GM18870 (cell line): ENCODE results near the gene CCND2.

Experiments used
- ATAC-seq: cut with Tn5 transposase; IDR thresholded peaks from one replicate; pipeline ENCODE4 v1.9.1; 2021; ENCODE audit warnings: moderate library complexity; ENCODE audit not compliant: unreplicated experiment

CCND2 gene

DNA sequence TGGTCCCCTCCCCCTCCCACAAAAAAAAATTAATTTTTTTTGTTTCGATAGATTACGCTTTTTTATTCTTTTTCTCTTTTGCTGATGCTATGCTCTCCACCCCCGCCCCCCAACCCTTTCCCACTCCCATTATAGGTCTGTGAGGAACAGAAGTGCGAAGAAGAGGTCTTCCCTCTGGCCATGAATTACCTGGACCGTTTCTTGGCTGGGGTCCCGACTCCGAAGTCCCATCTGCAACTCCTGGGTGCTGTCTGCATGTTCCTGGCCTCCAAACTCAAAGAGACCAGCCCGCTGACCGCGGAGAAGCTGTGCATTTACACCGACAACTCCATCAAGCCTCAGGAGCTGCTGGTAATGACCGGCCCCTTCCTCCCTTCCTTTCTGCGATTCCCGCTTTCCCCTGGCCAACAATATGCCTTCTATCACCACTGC lies 2.3 kb downstream of the CCND2 start:
- no peak for ATAC-seq

DNA sequence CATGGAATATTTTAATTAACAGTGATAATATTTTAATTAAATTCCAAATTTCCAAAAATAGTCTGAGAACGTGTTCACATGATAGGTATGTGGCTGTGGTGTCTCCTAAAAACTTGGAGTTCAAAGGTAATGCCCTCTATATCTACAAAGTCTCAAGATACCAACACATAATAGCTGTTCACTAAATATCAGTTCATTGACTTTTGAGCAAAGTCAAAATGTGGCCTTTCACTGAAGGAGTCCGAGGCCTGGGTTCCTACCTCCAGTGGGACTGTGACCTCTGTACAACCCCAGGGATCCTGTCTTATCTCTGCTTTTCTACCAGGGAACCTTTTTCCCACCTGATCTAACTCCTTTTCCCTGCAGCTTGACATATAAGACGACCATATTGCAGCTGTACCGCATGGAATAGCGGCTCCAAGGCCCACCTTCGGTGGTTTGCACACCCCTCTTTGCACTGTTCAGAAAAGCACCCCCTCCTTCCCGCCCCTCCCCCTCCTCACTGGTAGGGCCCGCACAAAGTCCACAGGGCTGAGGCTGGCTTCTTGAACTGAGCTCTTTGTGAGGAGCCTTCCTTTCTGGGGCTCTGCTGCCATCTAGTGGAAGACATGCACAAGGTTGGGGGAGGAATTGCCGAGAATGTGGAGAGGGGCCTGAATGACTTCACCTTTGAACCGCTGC lies 3.1 kb downstream of the CCND2 start:
- ATAC-seq = peak; percentile 40

DNA sequence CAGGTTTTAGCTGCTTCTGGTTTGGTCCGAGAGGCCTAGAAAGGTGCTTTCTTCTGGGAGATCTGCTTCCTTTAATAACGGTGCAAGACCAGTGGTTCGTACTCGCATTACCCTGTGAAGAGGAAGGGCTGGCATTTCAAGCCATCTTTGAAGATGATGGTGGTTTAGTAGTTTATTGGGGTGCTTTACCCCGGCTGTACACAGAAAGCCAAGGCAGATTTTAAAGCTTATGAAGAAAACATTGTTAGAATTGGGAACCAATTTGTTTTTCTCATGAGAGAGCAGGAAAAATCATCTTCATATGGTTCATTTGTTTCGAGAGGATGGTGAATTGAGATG lies 3.6 kb downstream of the CCND2 start:
- ATAC-seq = no peak

DNA sequence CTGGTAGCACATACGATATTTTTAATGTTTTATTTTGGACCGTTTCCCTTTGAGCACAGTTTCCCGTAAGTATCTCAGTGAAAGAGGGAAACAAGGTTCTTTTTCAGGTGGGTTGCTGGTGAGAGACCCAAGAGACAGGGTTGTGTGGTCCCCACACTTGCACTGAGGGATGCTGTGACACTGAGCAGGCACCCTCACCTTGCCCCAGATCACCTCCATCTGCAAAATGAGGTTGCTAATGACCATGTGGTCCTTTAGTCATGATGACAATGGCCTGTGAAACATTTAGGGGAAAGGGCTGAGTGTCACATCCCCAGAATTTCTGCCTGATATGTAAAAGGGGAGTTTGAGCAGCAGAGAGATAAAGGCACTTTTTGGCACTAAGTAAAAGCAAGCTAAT lies 4.3 kb downstream of the CCND2 start:
- no peak for ATAC-seq

DNA sequence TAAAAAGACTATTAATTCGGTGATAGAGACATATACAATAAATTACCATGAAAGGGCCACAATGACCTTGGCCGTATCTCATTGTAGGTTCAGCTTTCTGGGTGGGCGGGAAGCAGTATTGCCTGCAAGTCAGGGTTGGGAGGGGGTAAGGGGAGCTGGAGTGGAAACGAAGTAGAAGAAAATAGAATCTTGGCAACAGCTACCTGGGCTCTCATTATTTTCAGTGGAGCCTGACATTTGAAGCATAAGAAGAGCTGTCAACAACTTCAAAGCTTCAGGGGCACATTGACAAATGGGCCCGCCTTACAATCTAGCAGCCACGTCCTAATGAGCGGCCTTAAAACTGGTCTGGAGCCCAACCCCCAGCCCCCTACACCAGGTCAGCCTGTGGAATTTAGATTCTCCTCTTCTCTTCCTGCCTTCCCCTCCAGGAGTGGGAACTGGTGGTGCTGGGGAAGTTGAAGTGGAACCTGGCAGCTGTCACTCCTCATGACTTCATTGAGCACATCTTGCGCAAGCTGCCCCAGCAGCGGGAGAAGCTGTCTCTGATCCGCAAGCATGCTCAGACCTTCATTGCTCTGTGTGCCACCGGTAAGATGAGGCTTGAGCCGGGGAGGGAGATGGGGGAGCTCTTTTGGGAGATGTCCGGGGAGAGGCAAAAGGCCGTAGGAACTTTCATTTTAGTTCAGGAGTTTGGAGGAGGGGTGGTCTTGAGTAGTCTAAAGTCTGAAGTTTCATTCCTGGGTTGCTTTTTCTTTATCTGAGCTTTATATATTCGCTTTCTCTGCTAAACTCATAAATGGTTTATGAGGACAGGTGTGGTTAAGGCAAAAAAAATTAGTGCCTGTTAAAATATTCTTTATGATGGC lies 5.0 kb downstream of the CCND2 start:
- ATAC-seq = no peak

DNA sequence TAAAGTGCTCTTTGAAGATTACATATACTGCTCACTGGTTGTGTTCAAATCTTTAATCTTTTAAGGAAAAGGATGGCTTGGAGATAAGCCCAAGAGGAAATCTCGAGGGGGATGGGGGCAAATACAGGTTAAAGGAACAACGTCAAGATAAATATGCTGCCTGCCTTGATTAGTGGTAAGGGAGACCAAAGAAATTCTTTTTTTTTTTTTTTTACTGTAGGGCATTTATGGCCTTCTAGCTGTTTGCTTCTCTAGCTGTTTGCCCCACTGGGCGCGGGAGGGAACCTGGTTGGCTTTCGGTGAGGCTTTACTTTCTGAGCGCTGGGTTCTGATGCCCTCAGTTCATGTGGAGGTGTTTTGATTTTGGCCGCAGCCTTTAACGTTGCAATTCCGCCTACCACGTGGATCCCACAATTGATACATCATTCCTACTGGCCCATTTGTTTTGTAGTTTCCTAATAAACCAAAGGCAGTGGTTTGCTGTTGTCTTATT lies 5.7 kb downstream of the CCND2 start:
- ATAC-seq = no peak

DNA sequence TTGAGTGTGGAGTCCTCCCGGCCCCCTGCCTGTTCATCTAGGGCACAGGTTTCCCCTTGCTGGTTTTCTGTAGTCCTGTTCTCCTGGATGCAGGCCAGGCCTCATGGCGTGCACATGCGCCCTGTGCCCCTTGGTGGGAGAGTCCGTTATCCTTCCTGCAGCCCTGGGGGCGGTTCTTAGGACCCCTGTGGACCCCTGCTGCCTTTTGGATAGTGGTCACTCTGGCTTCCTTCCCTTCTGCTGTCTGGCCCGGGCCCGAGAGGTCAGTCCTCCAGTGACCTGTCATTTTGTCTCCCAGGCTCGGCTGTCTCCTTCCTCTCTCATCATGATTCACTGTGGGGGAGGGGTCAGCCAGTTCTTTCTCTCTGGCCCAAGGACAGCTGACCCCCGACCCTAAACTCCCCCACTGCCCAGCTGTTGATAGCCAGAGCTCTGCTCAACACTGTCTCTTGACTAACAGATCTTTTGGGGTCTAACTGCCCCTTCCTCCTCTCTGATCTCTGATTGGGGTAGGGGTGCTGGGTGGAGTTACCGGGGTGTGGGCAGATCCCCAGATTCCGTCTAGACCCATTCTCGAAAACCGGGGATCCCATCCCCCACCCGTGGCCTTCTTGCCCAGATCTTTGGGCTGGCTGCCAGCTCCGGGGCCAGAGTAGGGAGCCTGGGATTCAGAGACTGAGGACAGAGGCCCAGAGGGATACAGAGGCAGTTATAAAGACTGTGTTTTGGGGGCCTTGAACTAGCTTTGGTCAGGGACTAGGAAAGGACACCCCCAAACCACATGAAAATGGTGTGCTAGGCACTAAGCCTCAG lies 7.0 kb downstream of the CCND2 start:
- no peak for ATAC-seq

DNA sequence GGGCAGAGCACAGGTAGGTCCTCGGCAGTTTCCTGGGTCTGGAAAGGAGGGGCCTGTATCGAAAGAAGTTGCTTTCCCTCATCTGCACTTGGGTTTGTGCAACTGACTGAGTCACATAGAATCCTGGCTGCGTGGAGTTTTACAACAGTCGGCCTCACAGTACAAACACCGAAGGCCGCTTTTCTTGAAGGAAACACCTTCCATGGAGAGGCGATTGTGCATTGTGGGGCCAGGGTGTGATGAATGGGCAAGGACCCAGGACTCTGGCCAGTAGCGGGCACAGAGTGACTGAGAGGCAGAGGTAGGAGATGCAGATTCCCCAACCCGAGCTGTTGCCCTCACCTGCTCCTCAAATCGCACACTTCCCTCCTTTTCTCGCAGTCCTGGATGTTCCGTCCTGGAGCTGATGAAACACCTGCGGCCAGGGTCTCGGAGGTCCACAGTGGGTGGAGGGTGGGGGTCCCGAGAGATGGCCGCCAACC lies 7.7 kb downstream of the CCND2 start:
- ATAC-seq = no peak

DNA sequence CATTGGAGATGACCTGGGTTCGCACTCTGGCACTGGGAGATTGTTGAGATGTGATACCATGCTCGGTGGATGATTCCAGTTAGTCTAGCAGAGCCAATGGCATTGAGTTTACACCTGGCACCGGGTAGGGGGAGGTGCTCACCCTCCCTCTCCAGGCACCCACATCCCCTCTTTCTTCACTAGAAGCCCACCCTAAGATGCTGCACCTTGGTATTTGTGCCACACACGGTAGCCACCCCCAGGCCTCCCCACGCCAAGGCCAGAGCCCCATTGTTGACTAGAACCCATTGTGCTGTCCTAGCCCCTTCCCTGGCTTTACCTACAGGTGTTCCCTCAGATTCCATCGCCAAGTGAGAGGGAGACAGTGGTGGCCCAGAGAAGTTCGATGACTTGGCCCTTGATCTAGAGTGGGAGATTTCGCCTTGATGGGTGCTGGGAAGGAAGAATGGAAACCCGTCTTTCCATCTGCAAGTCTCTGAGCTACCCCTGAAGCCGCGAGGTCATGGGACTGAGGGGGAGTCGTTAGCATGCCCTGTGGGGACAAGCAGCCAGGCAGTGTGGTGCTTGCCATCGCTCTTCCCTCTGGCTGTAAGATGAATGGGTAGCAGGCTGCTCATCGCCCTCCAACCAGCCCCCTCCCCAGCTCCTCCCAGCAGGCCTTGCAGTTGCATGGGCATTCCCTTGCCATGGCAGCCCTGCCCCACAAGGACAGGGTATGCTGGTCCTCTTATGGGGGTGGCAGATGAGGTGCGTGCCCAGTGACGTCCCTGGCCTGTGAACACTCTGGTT lies 8.7 kb downstream of the CCND2 start:
- no peak for ATAC-seq

DNA sequence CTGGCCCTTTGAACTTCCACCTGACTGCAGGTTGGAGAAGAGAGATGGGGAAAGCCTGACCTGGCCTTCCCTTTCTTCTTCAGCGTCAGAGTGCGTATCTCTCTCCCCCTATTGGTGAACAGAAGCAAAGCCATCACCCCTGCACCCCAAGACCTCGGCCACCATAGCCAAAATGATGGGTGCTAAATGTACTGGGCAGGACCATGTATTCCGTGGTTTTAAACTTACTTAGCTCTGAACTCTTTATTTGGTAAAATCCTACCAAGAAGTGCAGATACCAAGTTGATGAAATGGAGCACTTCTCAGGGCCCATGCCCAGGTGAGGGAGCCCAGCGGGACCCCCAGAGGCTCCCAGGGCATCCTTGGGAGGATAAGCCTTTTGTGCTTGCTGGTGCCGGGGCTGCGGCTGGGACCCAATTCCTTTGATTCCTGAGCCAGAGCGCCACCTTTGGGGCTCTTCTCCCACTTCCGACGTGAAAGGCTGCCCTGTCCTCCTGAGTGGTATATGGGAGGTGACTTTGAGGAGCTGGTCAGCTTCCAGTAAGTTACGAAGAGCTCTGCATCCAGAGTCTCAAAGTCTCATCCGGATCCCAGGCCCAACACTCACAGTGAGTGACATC lies 9.4 kb downstream of the CCND2 start:
- no peak for ATAC-seq

DNA sequence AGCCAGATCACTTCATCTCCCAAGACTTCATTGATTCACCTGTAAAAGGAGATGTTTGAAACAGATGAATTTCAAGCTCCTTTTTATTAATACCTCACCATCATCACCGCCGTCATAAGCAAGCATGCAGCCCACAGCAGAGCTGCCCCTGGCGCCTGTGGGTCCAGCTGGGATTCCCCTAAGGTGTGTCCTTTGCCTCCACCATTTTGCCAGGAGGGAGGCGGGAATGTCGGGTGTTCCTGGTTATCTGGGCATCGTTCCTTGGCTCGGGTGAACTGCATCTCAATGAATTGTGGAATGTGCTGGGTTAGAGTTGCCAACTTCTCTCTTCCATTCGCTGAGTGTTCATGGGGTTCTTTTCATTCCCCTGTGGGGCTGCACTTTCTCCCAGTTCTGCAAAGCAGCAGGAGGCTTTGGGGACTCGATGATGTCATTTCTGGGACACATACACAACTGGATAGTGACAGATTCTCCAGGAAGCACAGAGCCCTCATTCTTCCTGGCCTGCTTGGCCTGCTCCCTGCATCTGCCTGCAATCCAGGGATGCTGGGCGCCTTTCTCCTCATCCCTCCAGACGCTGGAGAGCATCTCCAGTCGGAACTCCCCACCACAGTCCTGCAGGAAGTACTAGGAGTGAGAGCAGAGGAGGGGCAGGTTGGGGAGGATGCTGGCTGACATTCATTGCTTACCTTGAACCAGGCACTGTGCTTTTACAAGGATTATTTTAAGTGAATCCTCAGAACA lies 10.1 kb downstream of the CCND2 start:
- no peak for ATAC-seq

DNA sequence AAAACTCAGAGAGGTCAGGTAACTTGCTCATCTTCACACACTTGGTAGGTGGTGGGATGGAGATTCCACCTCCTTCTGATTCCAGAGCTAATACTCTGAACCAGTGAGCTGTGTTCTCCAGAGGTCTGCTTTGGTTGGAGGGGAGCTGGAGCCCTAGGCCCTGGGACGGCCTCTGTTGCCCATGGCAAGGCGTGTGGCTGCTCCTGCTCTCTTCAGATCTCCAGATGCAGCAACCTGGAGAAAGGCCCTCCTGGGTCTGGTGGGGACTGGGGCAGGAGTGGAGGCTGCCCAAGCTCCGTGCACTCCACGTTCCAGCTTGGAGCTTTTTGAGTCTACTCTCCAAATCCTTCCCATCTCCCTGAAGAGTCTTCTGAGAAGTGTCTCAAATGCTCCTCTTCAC lies 10.7 kb downstream of the CCND2 start:
- no peak for ATAC-seq

DNA sequence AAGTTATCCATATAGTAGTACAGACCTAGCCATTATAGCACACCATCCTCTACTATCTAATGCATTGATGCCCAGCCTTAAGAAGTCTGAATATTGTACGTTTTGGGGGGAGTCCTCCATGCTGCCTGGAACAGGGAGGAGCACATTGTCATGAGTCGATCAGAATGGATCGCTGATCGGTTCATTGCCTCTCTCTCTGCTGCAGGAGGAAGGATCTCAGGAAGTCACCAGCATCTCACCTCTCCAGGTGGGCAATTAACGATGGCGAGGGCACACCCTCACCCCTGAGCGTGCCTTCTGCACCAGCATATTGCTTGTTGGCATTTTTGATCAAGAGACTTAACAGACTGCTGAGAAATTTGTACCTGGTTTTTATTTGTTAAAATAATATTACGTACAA lies 11.5 kb downstream of the CCND2 start:
- ATAC-seq = no peak

DNA sequence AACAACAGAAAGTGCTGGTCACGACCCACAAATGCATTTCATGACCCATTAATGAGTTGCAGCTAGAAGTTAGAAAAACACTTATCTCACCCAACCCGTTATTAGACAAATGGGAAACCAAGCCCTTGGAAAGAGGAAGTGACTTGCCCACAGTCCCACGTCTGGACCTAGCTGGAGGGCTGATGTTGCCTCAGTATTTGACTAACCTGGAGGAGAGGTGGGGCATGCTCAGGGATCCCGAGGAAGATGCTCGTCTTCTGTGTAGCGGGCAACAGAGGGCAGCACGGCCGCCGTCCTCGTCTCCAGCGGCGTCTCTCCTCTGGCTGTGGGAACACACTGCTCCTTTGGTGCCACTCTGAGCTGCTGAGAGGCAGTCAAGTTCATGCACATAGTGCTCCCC lies 12.7 kb downstream of the CCND2 start:
- no peak for ATAC-seq

DNA sequence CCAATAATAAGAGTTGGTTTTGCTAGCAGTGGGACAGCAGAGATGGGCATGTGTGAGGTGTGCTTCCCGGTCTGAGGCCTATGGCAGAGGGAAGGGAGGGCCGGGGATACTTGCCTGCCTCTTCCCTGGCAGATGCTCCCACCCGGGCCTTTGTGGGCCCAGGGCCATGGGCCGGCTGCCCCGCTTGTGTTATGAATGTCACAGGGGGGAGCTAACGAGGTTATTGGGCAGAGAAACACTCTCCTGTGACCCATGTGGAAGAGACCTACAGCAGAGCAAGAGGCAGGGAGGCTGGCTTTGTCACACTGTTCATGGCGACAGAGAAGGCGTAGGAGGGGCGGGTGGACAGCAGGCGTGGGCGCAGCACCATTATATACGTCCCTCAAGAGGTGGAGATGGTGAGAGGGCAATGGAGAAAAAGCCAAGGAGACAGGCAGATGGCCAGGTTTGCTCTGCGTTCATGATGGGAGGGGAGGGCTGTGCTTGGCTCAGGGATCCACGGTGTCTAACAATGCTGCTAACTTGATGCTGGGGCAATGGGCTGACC lies 13.3 kb downstream of the CCND2 start:
- no peak for ATAC-seq

DNA sequence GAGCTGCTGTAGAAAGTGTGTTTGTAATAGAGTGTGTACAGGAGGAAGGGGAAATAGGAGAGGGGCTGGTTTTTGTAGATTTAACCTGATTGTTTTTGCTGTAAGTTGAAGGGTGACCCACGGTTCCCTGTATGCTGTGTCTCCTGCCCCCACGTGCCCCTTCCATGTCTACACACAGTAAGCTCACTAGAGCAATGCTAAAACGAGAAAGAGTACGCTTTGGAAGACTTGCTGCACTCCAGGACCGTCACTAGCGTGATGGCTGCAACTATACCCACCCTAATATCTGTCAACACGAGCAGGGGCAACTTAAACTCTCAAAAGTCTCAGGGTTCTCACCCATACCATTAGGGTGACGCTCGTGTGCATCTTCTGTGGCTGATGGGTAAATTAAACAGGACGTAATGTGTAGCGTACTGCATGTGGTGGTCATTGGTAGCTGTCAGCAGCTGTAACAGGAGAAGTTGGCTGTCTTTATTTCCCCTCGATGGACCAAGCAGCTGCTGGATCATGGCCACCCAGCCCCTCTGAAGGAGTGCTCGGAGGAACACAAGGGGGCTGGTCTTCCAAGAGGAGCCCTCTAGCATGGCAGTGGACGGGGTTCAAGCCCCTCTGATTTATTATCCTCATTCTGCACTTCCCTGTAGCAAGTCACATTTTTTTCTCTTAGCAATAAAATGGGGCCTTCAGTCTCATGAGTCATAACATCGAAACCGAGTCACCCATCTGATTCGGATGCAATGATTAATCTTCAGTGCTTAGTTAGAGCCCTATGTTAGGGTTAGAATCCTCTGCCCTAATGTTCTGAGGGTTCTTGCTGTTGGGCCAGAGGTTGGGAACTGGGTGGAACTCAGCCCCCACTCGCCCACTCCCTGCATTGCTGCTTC lies 14.0 kb downstream of the CCND2 start:
- ATAC-seq = no peak

DNA sequence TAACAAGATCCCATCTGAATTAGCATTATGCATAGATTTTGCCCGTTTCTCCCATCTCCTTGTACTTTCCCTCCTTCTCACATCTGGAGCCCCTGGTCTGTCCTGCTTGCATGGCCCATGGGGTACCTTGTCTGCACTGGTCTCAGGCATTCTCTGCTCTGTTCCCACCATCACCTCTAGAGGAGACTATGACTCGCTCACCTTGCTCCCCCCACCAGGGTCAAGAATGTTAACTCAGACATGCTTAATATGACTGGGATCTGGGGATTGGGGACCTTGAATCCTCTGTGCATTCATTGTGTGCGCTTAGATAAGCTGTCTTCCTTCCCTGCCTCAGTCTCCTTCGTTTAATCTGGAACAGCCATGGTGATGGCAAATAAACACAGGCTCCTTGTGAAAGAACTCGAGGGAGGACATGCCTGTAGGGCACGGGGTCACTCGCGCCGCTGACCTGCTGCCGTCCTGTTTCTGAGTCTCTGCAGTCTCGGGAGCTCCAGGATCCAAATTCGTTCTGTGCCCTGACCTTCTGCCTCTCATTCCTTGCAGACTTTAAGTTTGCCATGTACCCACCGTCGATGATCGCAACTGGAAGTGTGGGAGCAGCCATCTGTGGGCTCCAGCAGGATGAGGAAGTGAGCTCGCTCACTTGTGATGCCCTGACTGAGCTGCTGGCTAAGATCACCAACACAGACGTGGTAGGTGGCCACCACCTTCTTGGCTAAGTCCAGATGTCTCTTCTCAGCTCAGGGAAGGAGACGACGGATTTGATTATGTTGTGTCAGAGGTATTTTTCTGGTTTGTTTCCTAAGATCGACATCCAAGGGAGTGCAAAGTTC lies 15.0 kb downstream of the CCND2 start:
- no peak for ATAC-seq
